ENCODE results near the gene EIF4E1B.

The EIF4E1B gene

GRCh38 chr5:176614805-176615478 lies 15.5 kb upstream of the EIF4E1B start:
- Histone ChIP-seq H3K9me3 (ENCODE audit: control insufficient read depth in 1 of 2, low read length in 2 of 2) (no peaks in the 10 kb centered on the region), H3K9ac (ENCODE audit: low read depth in 1 of 2, low read length in 2 of 2) (no peak overlapping the region), H3K36me3 (ENCODE audit: control insufficient read depth in 1 of 2, insufficient read depth in 2 of 2, low read length in 2 of 2) (no peaks in the 10 kb centered on the region), H3K27ac (ENCODE audit: low read depth, low read length) (no peak overlapping the region), H3K27me3 (ENCODE audit: control insufficient read depth in 1 of 2, insufficient read depth in 2 of 2, low read length in 2 of 2) (peaks cover 36 to 39% of the 10 kb centered on the region in 2 donors), H3K4me3 (ENCODE audit: low read depth in 1 of 2, low read length in 2 of 2) (no peak overlapping the region), H3K4me1 (ENCODE audit: control insufficient read depth in 1 of 2, insufficient read depth in 2 of 2, low read length in 2 of 2) (peaks cover 0 to 6% of the 10 kb centered on the region in 2 donors)

GRCh38 chr5:176616511-176616910 lies 14.0 kb upstream of the EIF4E1B start:
- Histone ChIP-seq H3K4me3 (ENCODE audit: low read depth in 1 of 2, low read length in 2 of 2) (no peak overlapping the region), H3K27ac (ENCODE audit: low read depth, low read length) (no peak overlapping the region), H3K27me3 (ENCODE audit: control insufficient read depth in 1 of 2, insufficient read depth in 2 of 2, low read length in 2 of 2) (peaks cover 49% of the 10 kb centered on the region in 2 donors), H3K36me3 (ENCODE audit: control insufficient read depth in 1 of 2, insufficient read depth in 2 of 2, low read length in 2 of 2) (no peaks in the 10 kb centered on the region), H3K4me1 (ENCODE audit: control insufficient read depth in 1 of 2, insufficient read depth in 2 of 2, low read length in 2 of 2) (peaks cover 0 to 7% of the 10 kb centered on the region in 2 donors), H3K9ac (ENCODE audit: low read depth in 1 of 2, low read length in 2 of 2) (no peak overlapping the region), H3K9me3 (ENCODE audit: control insufficient read depth in 1 of 2, low read length in 2 of 2) (no peaks in the 10 kb centered on the region)

- no peak overlapping the region for H3K9ac ChIP-seq (ENCODE audit: low read depth in 1 of 2, low read length in 2 of 2)
- H3K27me3 ChIP-seq (ENCODE audit: control insufficient read depth in 1 of 2, insufficient read depth in 2 of 2, low read length in 2 of 2) = peaks cover 40 to 48% of the 10 kb centered on the region in 2 donors
- H3K4me3 ChIP-seq (ENCODE audit: low read depth in 1 of 2, low read length in 2 of 2) = no peak overlapping the region
- no peaks in the 10 kb centered on the region for H3K36me3 ChIP-seq (ENCODE audit: control insufficient read depth in 1 of 2, insufficient read depth in 2 of 2, low read length in 2 of 2)
- no peaks in the 10 kb centered on the region for H3K9me3 ChIP-seq (ENCODE audit: control insufficient read depth in 1 of 2, low read length in 2 of 2)
- peaks cover 0 to 7% of the 10 kb centered on the region in 2 donors for H3K4me1 ChIP-seq (ENCODE audit: control insufficient read depth in 1 of 2, insufficient read depth in 2 of 2, low read length in 2 of 2)
- H3K27ac ChIP-seq (ENCODE audit: low read depth, low read length) = no peak overlapping the region
Observed at GRCh38 chr5:176618783-176619182, 11.7 kb upstream of the EIF4E1B start.

GRCh38 chr5:176619203-176619568 lies 11.3 kb upstream of the EIF4E1B start:
- Histone ChIP-seq H3K4me1 (ENCODE audit: control insufficient read depth in 1 of 2, insufficient read depth in 2 of 2, low read length in 2 of 2) (peaks cover 0 to 7% of the 10 kb centered on the region in 2 donors), H3K9me3 (ENCODE audit: control insufficient read depth in 1 of 2, low read length in 2 of 2) (no peaks in the 10 kb centered on the region), H3K36me3 (ENCODE audit: control insufficient read depth in 1 of 2, insufficient read depth in 2 of 2, low read length in 2 of 2) (no peaks in the 10 kb centered on the region), H3K27ac (ENCODE audit: low read depth, low read length) (no peak overlapping the region), H3K27me3 (ENCODE audit: control insufficient read depth in 1 of 2, insufficient read depth in 2 of 2, low read length in 2 of 2) (peaks cover 40 to 51% of the 10 kb centered on the region in 2 donors), H3K4me3 (ENCODE audit: low read depth in 1 of 2, low read length in 2 of 2) (no peak overlapping the region), H3K9ac (ENCODE audit: low read depth in 1 of 2, low read length in 2 of 2) (no peak overlapping the region)

GRCh38 chr5:176619569-176620332 lies 10.7 kb upstream of the EIF4E1B start:
- H3K27me3 ChIP-seq (ENCODE audit: control insufficient read depth in 1 of 2, insufficient read depth in 2 of 2, low read length in 2 of 2) = peaks cover 40 to 52% of the 10 kb centered on the region in 2 donors

GRCh38 chr5:176620333-176620981 lies 10.0 kb upstream of the EIF4E1B start:
- H3K4me3 ChIP-seq (ENCODE audit: low read depth in 1 of 2, low read length in 2 of 2) = no peak overlapping the region
- H3K27me3 ChIP-seq (ENCODE audit: control insufficient read depth in 1 of 2, insufficient read depth in 2 of 2, low read length in 2 of 2) = peaks cover 42 to 59% of the 10 kb centered on the region in 2 donors
- no peak overlapping the region for H3K9ac ChIP-seq (ENCODE audit: low read depth in 1 of 2, low read length in 2 of 2)

More at GRCh38 chr5:176619569-176620332, 10.7 kb upstream of the EIF4E1B start:
- Histone ChIP-seq H3K9ac (ENCODE audit: low read depth in 1 of 2, low read length in 2 of 2) (no peak overlapping the region), H3K27ac (ENCODE audit: low read depth, low read length) (no peak overlapping the region), H3K36me3 (ENCODE audit: control insufficient read depth in 1 of 2, insufficient read depth in 2 of 2, low read length in 2 of 2) (no peaks in the 10 kb centered on the region), H3K4me1 (ENCODE audit: control insufficient read depth in 1 of 2, insufficient read depth in 2 of 2, low read length in 2 of 2) (peaks cover 0 to 7% of the 10 kb centered on the region in 2 donors), H3K9me3 (ENCODE audit: control insufficient read depth in 1 of 2, low read length in 2 of 2) (no peaks in the 10 kb centered on the region), H3K4me3 (ENCODE audit: low read depth in 1 of 2, low read length in 2 of 2) (no peak overlapping the region)

GRCh38 chr5:176621661-176622079 lies 8.8 kb upstream of the EIF4E1B start:
- Histone ChIP-seq H3K27ac (ENCODE audit: low read depth, low read length) (no peak overlapping the region), H3K4me1 (ENCODE audit: control insufficient read depth in 1 of 2, insufficient read depth in 2 of 2, low read length in 2 of 2) (peaks cover 0 to 8% of the 10 kb centered on the region in 2 donors), H3K27me3 (ENCODE audit: control insufficient read depth in 1 of 2, insufficient read depth in 2 of 2, low read length in 2 of 2) (peaks cover 52 to 69% of the 10 kb centered on the region in 2 donors), H3K36me3 (ENCODE audit: control insufficient read depth in 1 of 2, insufficient read depth in 2 of 2, low read length in 2 of 2) (no peaks in the 10 kb centered on the region), H3K9me3 (ENCODE audit: control insufficient read depth in 1 of 2, low read length in 2 of 2) (no peaks in the 10 kb centered on the region), H3K9ac (ENCODE audit: low read depth in 1 of 2, low read length in 2 of 2) (no peak overlapping the region), H3K4me3 (ENCODE audit: low read depth in 1 of 2, low read length in 2 of 2) (no peak overlapping the region)

More at GRCh38 chr5:176620333-176620981, 10.0 kb upstream of the EIF4E1B start:
- Histone ChIP-seq H3K9me3 (ENCODE audit: control insufficient read depth in 1 of 2, low read length in 2 of 2) (no peaks in the 10 kb centered on the region), H3K27ac (ENCODE audit: low read depth, low read length) (no peak overlapping the region), H3K4me1 (ENCODE audit: control insufficient read depth in 1 of 2, insufficient read depth in 2 of 2, low read length in 2 of 2) (peaks cover 0 to 7% of the 10 kb centered on the region in 2 donors), H3K36me3 (ENCODE audit: control insufficient read depth in 1 of 2, insufficient read depth in 2 of 2, low read length in 2 of 2) (no peaks in the 10 kb centered on the region)

GRCh38 chr5:176624142-176624541 lies 6.3 kb upstream of the EIF4E1B start:
- no peak overlapping the region for H3K4me3 ChIP-seq (ENCODE audit: low read depth in 1 of 2, low read length in 2 of 2)
- peaks cover 0 to 12% of the 10 kb centered on the region in 2 donors for H3K4me1 ChIP-seq (ENCODE audit: control insufficient read depth in 1 of 2, insufficient read depth in 2 of 2, low read length in 2 of 2)
- no peaks in the 10 kb centered on the region for H3K36me3 ChIP-seq (ENCODE audit: control insufficient read depth in 1 of 2, insufficient read depth in 2 of 2, low read length in 2 of 2)
- H3K9me3 ChIP-seq (ENCODE audit: control insufficient read depth in 1 of 2, low read length in 2 of 2) = no peaks in the 10 kb centered on the region
- no peak overlapping the region for H3K9ac ChIP-seq (ENCODE audit: low read depth in 1 of 2, low read length in 2 of 2)
- no peak overlapping the region for H3K27ac ChIP-seq (ENCODE audit: low read depth, low read length)
- H3K27me3 ChIP-seq (ENCODE audit: control insufficient read depth in 1 of 2, insufficient read depth in 2 of 2, low read length in 2 of 2) = peaks cover 63 to 67% of the 10 kb centered on the region in 2 donors

- Histone ChIP-seq H3K4me3 (ENCODE audit: low read depth in 1 of 2, low read length in 2 of 2) (no peak overlapping the region), H3K4me1 (ENCODE audit: control insufficient read depth in 1 of 2, insufficient read depth in 2 of 2, low read length in 2 of 2) (peaks cover 3 to 9% of the 10 kb centered on the region in 2 donors), H3K27ac (ENCODE audit: low read depth, low read length) (no peak overlapping the region), H3K9ac (ENCODE audit: low read depth in 1 of 2, low read length in 2 of 2) (no peak overlapping the region), H3K27me3 (ENCODE audit: control insufficient read depth in 1 of 2, insufficient read depth in 2 of 2, low read length in 2 of 2) (peaks cover 63 to 67% of the 10 kb centered on the region in 2 donors), H3K36me3 (ENCODE audit: control insufficient read depth in 1 of 2, insufficient read depth in 2 of 2, low read length in 2 of 2) (no peaks in the 10 kb centered on the region), H3K9me3 (ENCODE audit: control insufficient read depth in 1 of 2, low read length in 2 of 2) (no peaks in the 10 kb centered on the region)
Observed at GRCh38 chr5:176624938-176625337, 5.5 kb upstream of the EIF4E1B start.

- Histone ChIP-seq H3K9me3 (ENCODE audit: control insufficient read depth in 1 of 2, low read length in 2 of 2) (no peaks in the 10 kb centered on the region), H3K27ac (ENCODE audit: low read depth, low read length) (no peak overlapping the region), H3K4me1 (ENCODE audit: control insufficient read depth in 1 of 2, insufficient read depth in 2 of 2, low read length in 2 of 2) (peaks cover 4 to 9% of the 10 kb centered on the region in 2 donors), H3K9ac (ENCODE audit: low read depth in 1 of 2, low read length in 2 of 2) (no peak overlapping the region), H3K27me3 (ENCODE audit: control insufficient read depth in 1 of 2, insufficient read depth in 2 of 2, low read length in 2 of 2) (peaks cover 61 to 67% of the 10 kb centered on the region in 2 donors), H3K36me3 (ENCODE audit: control insufficient read depth in 1 of 2, insufficient read depth in 2 of 2, low read length in 2 of 2) (no peaks in the 10 kb centered on the region), H3K4me3 (ENCODE audit: low read depth in 1 of 2, low read length in 2 of 2) (no peak overlapping the region)
Observed at GRCh38 chr5:176625512-176625911, 5.0 kb upstream of the EIF4E1B start.
